GM12878 (cell line): Measurements from ENCODE around the gene SLC2A5. TPM values are rescaled to one million over a fixed set of nuclear protein-coding genes. Genes with fewer than 3 reads are reported as not detected.
A peak's percentile ranks its signal among the peaks of the same experiment; 100 is the strongest.

Experiments
- ATAC-seq: fragments of 200-7000 bp; cut with Tn5 transposase; 3 replicates; pipeline ENCODE4 v1.9.1; 2020; ENCODE audit warnings: mild to moderate bottlenecking, moderate library complexity
- BruUV-seq: library from RNA; stranded (reverse); fragments of 400-500 nt; replicated peaks from 2 replicates; lab custom pipeline; 2021; lab: Mats Ljungman, UMichigan
- CTCF ChIA-PET: fragments of 300-600 bp; sonication (Branson Sonifier 250); formaldehyde crosslinking; extraction: SDS; loops from one replicate; lab custom pipeline; 2021; ENCODE audit warnings: inconsistent platforms; lab: Yijun Ruan, JAX
- POLR2A ChIA-PET: fragments of 350-600 bp; formaldehyde crosslinking; extraction: SDS; loops from one replicate; lab custom pipeline; 2021; ENCODE audit warnings: inconsistent platforms; lab: Charles Lee
- RAD21 ChIA-PET: fragments of 300-600 bp; sonication (Branson Sonifier 250); formaldehyde crosslinking; loops from one replicate; lab custom pipeline; 2023; ENCODE audit warnings: antibody characterized with exemption; ENCODE audit not compliant: unreplicated experiment; lab: Charles Lee
- SMC1A ChIA-PET: fragments of 300-600 bp; sonication (Branson Sonifier 250); formaldehyde crosslinking; loops from one replicate; lab custom pipeline; 2023; ENCODE audit not compliant: unreplicated experiment, uncharacterized antibody; lab: Charles Lee
- DNase-seq: peaks from one replicate; pipeline ENCODE4 v3.0.0-alpha.2; 2011; ENCODE audit warnings: low read depth, low spot score
- FAIRE-seq: peaks from 3 replicates; lab custom pipeline; 2011; peaks lifted over from hg19 to GRCh38; lab: Jason Lieb, UNC
- H2AFZ ChIP-seq: 2 replicates; pipeline ENCODE4 v1.6.0; 2011; ENCODE audit warnings: low read depth, low read length, control low read depth; ENCODE audit not compliant: control insufficient read depth
- H3K27ac ChIP-seq: 2 replicates; pipeline ENCODE4 v1.5.1; 2011; ENCODE audit warnings: control low read depth; ENCODE audit not compliant: control insufficient read depth, insufficient read depth
- H3K27me3 ChIP-seq, 2 experiments: replicated peaks in 1 of 2; 2 replicates each; pipeline versions ENCODE4 v1.6.0 to v1.6.1; 2011; ENCODE audit warnings: low read length in 1 of 2; ENCODE audit not compliant: control insufficient read depth in 2 of 2, insufficient read depth in 2 of 2
- H3K36me3 ChIP-seq, 2 experiments: 2 replicates each; pipeline ENCODE4 v1.5.1; 2011; ENCODE audit warnings: low read length in 1 of 2; ENCODE audit not compliant: control insufficient read depth in 2 of 2, insufficient read depth in 2 of 2
- H3K4me1 ChIP-seq: 2 replicates; pipeline ENCODE4 v1.6.1; 2011; ENCODE audit warnings: mild to moderate bottlenecking, low read length, moderate library complexity, mixed read lengths; ENCODE audit not compliant: control insufficient read depth, insufficient read depth
- H3K4me2 ChIP-seq: 2 replicates; pipeline ENCODE4 v1.6.0; 2011; ENCODE audit warnings: control low read depth; ENCODE audit not compliant: control insufficient read depth, insufficient read depth
- H3K4me3 ChIP-seq: fragments of 200-600 bp; sonication (generic); 2 replicates; pipeline ENCODE4 v1.5.1; 2016
- H3K79me2 ChIP-seq: 2 replicates; pipeline ENCODE4 v1.6.0; 2011; ENCODE audit warnings: low read length; ENCODE audit not compliant: control insufficient read depth, insufficient read depth
- H3K9ac ChIP-seq: 2 replicates; pipeline ENCODE4 v1.8.0; 2011; ENCODE audit warnings: low read length, control low read depth, mixed read lengths; ENCODE audit not compliant: control insufficient read depth, insufficient read depth
- H3K9me3 ChIP-seq: replicated peaks from 3 replicates; pipeline ENCODE4 v1.5.1; 2011; ENCODE audit warnings: mild to moderate bottlenecking, low read length; ENCODE audit not compliant: control insufficient read depth, insufficient read depth
- H4K20me1 ChIP-seq: 2 replicates; pipeline ENCODE4 v1.6.0; 2011; ENCODE audit not compliant: control insufficient read depth, insufficient read depth
- ASH2L ChIP-seq: fragments of 300-600, 200-600 bp; sonication (generic); IDR thresholded peaks from 2 replicates; pipeline ENCODE4 v1.6.1; 2017; ENCODE audit warnings: low read depth, mild to moderate bottlenecking, borderline replicate concordance
- BACH1 ChIP-seq: fragments of 450-650 bp; IDR thresholded peaks from 2 replicates; pipeline ENCODE4 v1.6.1; 2017; ENCODE audit warnings: mild to moderate bottlenecking, borderline replicate concordance
- CBX5 ChIP-seq: sonication (generic); IDR thresholded peaks from 2 replicates; pipeline ENCODE4 v1.6.1; 2016; ENCODE audit warnings: low read depth, moderate library complexity, mild to moderate bottlenecking, inconsistent platforms
- CHD1 ChIP-seq: IDR thresholded peaks from 2 replicates; pipeline ENCODE4 v1.6.1; 2012; ENCODE audit warnings: low read depth, low read length, improper control_type of control experiment
- EZH2 ChIP-seq: IDR thresholded peaks from 2 replicates; pipeline ENCODE4 v1.6.1; 2012; ENCODE audit warnings: low read depth, mild to moderate bottlenecking, control low read depth, inconsistent platforms, low read length, borderline replicate concordance; ENCODE audit not compliant: control insufficient read depth
- PBX3 ChIP-seq: IDR thresholded peaks from 2 replicates; pipeline ENCODE4 v1.6.1; 2011; ENCODE audit warnings: mild to moderate bottlenecking, low read depth, low read length, moderate library complexity; ENCODE audit not compliant: insufficient replicate concordance
- POU2F2 ChIP-seq: IDR thresholded peaks from 3 replicates; pipeline ENCODE4 v1.6.1; 2011; ENCODE audit warnings: low read depth, mild to moderate bottlenecking, low read length, borderline replicate concordance
- RELA ChIP-seq: fragments of 450-650 bp; IDR thresholded peaks from 2 replicates; pipeline ENCODE4 v1.8.0; 2014; ENCODE audit warnings: borderline replicate concordance; ENCODE audit not compliant: partially characterized antibody
- RELB ChIP-seq: fragments of 450-650 bp; IDR thresholded peaks from 2 replicates; pipeline ENCODE4 v1.6.1; 2017; ENCODE audit warnings: low read depth, mild to moderate bottlenecking, moderate library complexity
- RFX5 ChIP-seq: IDR thresholded peaks from 2 replicates; pipeline ENCODE4 v1.6.1; 2011; ENCODE audit warnings: low read depth, low read length, improper control_type of control experiment
- TAF1 ChIP-seq: IDR thresholded peaks from 2 replicates; pipeline ENCODE4 v1.6.1; 2011; ENCODE audit warnings: mild to moderate bottlenecking, low read depth, low read length, borderline replicate concordance
- ZSCAN29 ChIP-seq: fragments of 450-650 bp; IDR thresholded peaks from 2 replicates; pipeline ENCODE4 v1.6.1; 2017; ENCODE audit warnings: mild to moderate bottlenecking, moderate library complexity
- ZZZ3 ChIP-seq: IDR thresholded peaks from 2 replicates; pipeline ENCODE4 v1.6.1; 2011; ENCODE audit warnings: low read depth; ENCODE audit not compliant: control insufficient read depth, insufficient read length
- WGBS: methylation state at CpG from one replicate; pipeline ENCODE4 v1.1.6; 2016; ENCODE audit warnings: low lambda C conversion rate; ENCODE audit not compliant: insufficient replicate concordance, insufficient coverage; ENCODE audit errors: missing lambda C conversion rate; 5-methylcytosine and 5-hydroxymethylcytosine counted together
- in situ Hi-C: fragments of 300-500 bp; cut with MboI; formaldehyde crosslinking; loops from 9 replicates; pipeline ENCODE4 v1.14.3; 2018; ENCODE audit warnings: mixed read lengths
- intact Hi-C: fragments of 100-400 bp; cut with micrococcal nuclease; formaldehyde crosslinking; loops from one replicate; pipeline ENCODE4 v1.14.2; 2022; ENCODE audit not compliant: unreplicated experiment
- polyA plus RNA-seq, 11 experiments: library from polyadenylated mRNA; depleted of rRNA in 4 of 11; unstranded in 6 of 11; stranded (reverse) in 5 of 11; fragments of >200 nt; fragmentation: Nextera tagmentation in 4 of 11; fragmentation: Illumina TruSeq in 1 of 11; extraction: Ambion mirVana in 4 of 11; extraction: Trizol in 1 of 11; gene quantifications; 1 replicate in 1 of 11; 2 replicates in 10 of 11; pipeline versions ENCODE4 v1.2.1 to v1.2.3, GENCODE V29; 2011 to 2016; ENCODE audit warnings: inconsistent platforms in 2 of 11, missing spikeins in 2 of 11, low read depth in 1 of 11
- total RNA-seq, 4 experiments: library from RNA; depleted of rRNA in 3 of 4; stranded (reverse); fragments of >200 nt in 3 of 4; fragmentation: Illumina TruSeq in 1 of 4; extraction: Trizol in 1 of 4; gene quantifications; 2 replicates each; pipeline versions ENCODE4 v1.2.1 to v1.2.3, GENCODE V29; 2013 to 2021

SLC2A5 gene
- total and polyA plus RNA-seq, 10 of the 15 experiments (the other 5 are each of a cell fraction or from before 2014, with no cell fraction given): 4.5 to 76.6 (median 23.9) TPM

- Histone ChIP-seq H2AFZ (no peak overlapping the region), H3K9ac (no peak overlapping the region), H3K4me3 (no peak overlapping the region), H4K20me1 (no peaks in the 10 kb centered on the region), H3K4me2 (no peak overlapping the region), H3K27me3 (no peaks in the 10 kb centered on the region), H3K36me3 (peaks cover 4 to 19% of the 10 kb centered on the region in 2 experiments), H3K27ac (no peak overlapping the region), H3K9me3 (no peaks in the 10 kb centered on the region), H3K79me2 (no peaks in the 10 kb centered on the region), H3K4me1 (no peaks in the 10 kb centered on the region)
- intact Hi-C loops (no loop called here), in situ Hi-C loops (no loop called here)
- SMC1A ChIA-PET: interaction anchor here (0.5 to 1.8 kb wide), 3 partner anchors 9 to 10 kb away, joined by 3 to 4 read pairs (median 3); no protein-coding TSS in a partner anchor
- CTCF ChIA-PET: no interaction called here
- no peak for DNase-seq
- 86% methylated on average over 6 of the region's 6 CpGs for WGBS
- BruUV-seq: no TSS peak
- peak; percentile 35 for FAIRE-seq
- TF ChIP-seq CHD1 (no peak), ASH2L (no peak), TAF1 (no peak), POU2F2 (no peak), RELA (no peak), ZSCAN29 (no peak), CBX5 (no peak), RFX5 (no peak), PBX3 (no peak), EZH2 (no peak), ZZZ3 (no peak), RELB (no peak), BACH1 (no peak)
- RAD21 ChIA-PET: no interaction called here
- ATAC-seq: no peak
- POLR2A ChIA-PET: interaction anchor here (0.5 kb wide), 1 partner anchor 29 kb away, joined by 3 read pairs; no protein-coding TSS in a partner anchor
Observed at GRCh38 chr1:9052272-9053049, 17.0 kb downstream of the SLC2A5 start.
